ENCODE data around the gene CTNNA2.

DNA sequence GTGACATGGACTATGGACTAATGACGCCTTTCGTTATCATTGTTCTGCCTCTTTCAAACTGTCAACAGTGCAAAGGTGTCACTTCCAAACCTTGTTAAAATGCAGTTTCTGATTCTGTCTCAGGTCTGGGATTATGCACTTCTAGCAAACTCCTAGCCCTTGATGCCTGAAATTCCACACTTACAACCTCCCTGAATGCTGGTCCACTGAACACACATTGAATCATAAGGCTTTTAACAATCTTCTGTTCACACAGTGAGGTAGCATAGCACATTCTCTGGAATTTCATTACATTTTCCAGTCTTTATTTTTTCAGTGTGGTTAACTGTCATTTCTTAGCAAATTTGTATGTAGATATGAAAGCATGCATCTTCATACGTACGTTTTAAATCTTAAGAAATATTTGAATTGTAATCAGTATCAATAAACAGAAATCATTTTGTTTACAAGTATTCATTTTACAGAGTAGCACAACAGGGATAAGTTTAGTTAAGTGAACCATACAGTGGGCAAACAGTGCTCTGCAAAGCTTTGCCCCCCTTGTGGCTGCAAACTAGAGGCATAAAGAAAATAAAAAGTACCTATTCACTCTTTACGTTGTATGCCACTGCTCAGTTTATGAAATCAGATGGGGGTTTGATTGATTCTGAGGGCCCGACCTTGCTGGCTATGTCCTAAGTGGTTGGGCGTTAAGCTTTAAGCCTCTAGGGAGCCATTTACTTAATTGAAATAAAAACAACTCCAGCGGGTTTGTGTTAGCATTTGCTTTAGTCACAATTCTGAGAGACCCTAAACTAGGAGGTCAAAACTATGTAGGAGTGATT, 540.9 kb downstream of the CTNNA2 start:
- TF ChIP-seq CTCF (IDR thresholded peaks at IDR 0.05) (no peak), POLR2A (IDR thresholded peaks at IDR 0.05) (no peak)
